22Rv1 (cell line): ENCODE results near the gene MEPCE.

ENCODE experiments used
- ZFX ChIP-seq: fragments of 450-650 bp; IDR thresholded peaks from 2 replicates; pipeline ENCODE4 v1.6.1; 2017; ENCODE audit warnings: antibody characterized with exemption, borderline replicate concordance
- TF ChIP-seq, protein P1 (sequence below): fragments of 450-650 bp; IDR thresholded peaks from 2 replicates; pipeline ENCODE4 v1.5.1; 2017; ENCODE audit warnings: mild to moderate bottlenecking

DNA sequence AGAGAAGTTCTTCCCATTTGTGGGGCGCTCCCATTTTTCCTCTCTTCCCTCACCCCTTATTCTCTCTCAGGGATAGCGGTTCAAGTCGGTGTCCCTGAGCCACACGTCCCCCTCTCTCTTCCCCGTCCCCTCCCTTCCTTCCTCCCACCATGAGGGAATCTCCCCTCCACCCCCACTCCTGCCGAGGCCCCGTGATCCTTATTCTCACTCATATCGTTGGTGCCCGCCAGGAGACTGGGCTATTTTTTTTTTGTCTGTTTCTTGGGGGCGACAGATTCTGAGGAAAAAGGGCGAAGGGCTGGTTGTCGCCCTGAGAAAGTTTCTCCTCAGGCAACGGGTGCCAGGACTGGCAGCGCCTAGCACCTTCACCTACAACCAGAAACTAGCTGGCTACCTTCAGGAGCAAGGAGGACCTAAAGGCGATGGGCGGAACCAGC is 1.9 kb upstream of the MEPCE start:
- TF ChIP-seq, protein P1, sequence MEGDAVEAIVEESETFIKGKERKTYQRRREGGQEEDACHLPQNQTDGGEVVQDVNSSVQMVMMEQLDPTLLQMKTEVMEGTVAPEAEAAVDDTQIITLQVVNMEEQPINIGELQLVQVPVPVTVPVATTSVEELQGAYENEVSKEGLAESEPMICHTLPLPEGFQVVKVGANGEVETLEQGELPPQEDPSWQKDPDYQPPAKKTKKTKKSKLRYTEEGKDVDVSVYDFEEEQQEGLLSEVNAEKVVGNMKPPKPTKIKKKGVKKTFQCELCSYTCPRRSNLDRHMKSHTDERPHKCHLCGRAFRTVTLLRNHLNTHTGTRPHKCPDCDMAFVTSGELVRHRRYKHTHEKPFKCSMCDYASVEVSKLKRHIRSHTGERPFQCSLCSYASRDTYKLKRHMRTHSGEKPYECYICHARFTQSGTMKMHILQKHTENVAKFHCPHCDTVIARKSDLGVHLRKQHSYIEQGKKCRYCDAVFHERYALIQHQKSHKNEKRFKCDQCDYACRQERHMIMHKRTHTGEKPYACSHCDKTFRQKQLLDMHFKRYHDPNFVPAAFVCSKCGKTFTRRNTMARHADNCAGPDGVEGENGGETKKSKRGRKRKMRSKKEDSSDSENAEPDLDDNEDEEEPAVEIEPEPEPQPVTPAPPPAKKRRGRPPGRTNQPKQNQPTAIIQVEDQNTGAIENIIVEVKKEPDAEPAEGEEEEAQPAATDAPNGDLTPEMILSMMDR = no peak
- no peak for TF ChIP-seq ZFX
